HG02610 (cell line): ENCODE measurements around the gene PSMC1.
"Not testable (repeated sequence)": the region's sequence is repeated elsewhere in the genome, so short reads cannot be mapped to it uniquely, and the experiment has no call there.

Experiments used
- ATAC-seq: cut with Tn5 transposase; IDR thresholded peaks from one replicate; pipeline ENCODE4 v1.9.1; 2021; ENCODE audit warnings: mild to moderate bottlenecking, moderate library complexity; ENCODE audit not compliant: unreplicated experiment

The PSMC1 gene

DNA sequence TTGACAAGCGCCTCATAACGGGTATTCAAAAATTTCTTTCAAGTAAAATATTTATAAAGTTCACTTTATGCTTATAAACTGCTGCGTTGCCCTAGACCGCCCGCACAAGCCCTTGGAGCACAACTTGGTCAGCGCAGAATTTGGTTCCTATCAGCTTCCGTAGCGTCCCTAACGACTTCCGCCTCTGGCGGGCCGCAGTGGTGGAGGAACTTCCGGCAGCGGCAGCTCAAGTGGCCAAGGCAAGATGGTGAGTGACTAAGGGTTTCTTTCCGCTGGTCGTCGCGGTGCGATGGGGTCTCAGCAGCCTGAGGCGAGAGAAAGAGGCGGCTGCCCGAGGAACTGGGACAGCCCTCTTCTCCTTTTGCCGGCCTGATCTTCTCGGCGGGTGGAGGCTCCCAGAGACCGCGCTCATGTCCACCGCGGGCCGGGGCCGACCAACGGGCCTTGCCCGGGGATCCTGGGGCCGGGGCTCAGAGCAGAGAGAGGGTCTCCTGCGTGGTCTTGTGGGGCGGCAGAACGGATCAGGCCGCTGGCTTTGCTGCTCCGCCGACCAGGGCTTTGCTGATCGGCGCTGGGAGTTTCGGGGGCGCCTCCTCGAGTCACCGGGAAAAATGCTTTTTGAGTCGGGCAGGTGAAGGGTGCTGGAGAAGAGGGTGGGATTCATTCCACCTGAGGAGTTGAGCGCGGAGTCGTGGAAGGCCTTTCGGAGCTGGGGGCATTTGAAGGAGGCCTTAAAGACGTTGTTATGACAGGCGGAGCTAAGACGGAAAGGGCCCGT lies at the start of gene PSMC1:
Gene PSMC1, plus strand, starts transcription at position 200 of the 778 bp plus-strand sequence. Its CDS starts 45 bp downstream, at position 245.
- peak; percentile 94 for ATAC-seq

DNA sequence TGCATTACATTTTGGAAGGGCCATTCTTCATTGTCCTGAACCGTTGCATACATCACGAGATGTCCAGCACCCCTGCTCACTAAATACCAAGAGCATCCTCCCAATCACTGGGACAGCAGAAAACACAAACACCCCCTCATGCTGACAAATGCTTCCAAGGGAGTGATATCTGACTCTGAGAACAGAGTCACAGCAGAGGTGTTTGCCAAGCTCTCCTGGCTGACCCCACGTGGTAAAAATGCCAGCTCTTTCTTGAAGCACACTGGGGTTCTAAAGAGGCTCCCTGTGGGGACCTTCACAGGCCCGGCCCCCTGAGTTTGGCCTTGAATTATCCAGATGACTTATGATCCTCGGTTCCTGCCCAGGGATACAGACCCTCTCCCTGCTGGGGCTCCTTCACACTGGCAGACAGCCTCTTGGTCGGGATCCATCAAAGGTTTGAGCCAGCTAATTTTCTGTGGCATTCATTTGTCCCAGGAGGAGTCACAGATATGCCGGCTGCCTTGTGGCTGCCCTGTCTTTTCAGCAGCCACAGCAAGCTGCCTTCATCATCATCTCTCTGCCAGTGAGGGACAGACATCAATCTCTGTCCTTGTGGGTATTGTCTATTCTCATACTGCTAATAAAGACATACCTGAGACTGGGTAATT lies 43.1 kb upstream of the PSMC1 start:
- no peak for ATAC-seq

DNA sequence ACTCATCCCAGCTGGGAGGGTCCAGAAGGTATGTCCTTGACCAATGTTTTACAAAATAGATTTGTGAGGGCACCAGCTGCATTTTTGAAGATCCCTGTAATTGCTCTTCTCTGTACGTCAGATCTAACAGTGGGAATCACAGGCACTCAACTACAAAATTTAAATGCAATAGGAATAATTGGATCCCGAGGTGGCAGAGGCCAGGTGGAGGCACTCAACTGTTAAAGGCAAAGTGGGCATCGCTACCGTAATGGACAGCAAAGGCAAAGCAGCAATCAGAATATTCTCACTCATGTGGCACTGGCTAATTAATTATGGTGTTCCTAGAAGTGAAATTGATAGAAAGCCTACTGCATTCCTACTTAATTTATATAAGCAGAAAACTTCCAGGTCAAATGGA lies 27.9 kb upstream of the PSMC1 start:
- no peak for ATAC-seq

DNA sequence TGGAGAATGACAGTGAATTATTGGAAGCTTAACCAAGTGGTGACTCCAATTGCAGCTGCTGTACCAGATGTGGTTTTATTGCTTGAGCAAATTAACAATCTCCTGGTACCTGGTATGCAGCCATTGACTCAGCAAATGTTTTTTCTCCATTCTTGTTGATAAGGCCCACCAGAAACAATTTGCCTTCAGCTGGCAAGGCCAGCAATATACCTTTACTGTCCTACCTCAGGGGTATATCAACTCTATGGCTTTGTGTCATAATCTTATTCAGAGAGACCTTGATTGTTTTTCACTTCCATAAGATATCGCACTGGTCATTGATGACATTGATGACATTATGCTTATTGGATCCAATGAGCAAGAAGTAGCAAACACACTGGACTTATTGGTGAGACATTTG lies 26.4 kb upstream of the PSMC1 start:
- ATAC-seq, result not testable (repeated sequence)

DNA sequence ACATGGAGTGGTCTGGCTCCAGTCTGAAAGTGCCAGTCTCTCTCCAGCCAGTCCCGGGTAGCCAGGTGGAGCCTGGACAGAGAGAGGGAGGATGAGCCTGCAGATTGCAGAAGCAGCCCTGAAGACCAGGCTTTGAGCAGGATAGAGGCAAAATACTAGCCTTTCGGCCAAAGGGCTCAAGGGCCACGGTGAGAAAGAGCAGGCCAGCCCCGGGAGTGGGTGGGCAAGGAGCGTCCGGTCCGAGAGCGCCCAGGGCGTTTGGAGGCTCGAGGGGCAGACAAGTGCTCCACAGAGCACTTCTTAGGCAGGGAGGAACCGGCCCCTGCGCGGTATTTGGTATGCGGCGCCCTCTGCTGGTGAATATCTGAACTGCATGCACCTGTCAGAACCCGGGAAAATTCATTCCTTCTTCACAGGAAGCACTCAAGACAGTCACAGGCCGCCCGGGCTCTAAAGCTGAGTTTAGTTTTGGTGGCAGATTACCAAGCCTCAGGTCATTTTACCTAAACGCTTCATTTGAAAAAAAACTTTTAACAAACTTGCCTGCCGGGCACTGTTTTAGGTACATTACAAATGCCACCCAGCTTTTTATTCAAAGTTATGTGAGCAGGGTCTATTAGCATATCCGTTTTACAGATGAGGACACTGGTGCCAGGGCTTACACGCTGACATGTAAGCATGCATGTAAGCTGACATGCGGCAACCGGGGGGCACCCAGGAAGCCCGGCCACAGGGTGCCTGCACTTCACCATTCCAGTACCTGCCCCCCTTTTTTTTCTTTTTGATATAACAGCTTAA lies 21.0 kb upstream of the PSMC1 start:
- no peak for ATAC-seq

DNA sequence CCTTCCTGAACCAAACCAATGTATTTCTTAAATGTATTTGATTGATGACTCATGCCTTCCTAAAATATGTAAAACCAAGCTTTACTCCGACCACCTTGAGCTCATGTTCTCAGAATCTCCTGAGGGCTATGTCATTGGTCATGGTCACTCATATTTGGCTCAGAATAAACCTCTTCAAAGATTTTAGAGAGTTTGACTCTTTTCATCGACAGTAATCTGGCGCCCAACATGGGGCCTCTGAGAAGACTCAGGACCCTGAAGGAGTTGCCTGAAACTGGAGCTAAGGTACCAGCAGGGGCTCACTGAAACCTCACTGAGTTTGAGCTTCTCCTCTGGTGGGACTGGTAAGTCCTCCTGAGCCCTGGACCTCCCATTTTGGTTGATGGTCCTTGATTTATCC lies 17.2 kb upstream of the PSMC1 start:
- ATAC-seq, result no peak

DNA sequence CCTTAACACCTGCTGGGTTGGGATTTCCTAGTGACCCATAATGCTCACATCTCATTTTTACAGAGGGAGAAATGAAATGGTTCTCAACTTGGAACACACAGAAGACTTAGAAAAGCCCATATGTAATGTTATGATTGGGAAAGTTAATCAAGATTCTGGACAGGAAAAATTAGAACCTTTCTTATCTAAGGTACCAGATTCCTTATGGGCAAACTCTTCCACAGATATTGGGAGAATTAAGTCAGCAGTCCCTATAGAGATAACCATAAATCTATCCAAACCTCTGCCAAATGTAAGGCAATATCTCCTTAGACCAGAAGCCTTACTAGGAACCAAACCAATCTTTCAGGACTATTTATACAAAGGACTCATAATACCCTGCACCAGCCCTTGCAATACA lies 13.9 kb upstream of the PSMC1 start:
- ATAC-seq, result no peak

DNA sequence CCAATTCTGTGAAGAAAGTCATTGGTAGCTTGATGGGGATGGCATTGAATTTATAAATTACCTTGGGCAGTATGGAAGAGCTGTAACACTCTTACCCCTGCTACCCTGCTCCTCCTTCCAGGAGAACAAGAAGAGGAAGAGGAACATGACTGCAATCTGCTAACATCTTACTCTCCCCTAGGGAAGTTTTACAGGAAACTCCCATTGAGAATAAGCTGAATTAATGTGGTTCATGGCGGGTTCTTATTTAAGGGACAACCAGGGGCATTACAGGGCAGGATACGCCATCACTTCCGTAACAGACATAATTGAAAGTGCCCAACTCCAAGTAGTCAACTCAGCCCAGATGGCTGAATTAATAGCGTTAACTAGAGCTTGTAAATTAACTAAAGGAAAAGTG lies 9.4 kb upstream of the PSMC1 start:
- ATAC-seq, result no peak

DNA sequence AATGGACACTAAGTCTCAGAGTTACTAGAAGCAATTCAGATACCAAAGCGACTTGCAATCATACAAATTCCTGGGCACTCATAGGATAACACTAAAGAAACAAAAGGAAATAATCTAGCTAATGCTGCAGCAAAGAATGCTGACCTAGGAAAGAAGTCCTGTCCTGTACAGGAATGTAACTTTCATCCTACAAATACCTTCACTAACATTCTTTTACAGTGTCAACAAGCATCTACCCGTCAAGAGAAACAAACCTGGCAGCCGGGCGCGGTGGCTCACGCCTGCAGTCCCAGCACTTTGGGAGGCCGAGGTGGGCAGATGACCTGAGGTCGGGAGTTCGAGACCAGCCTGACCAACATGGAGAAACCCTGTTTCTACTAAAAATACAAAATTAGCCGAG lies 8.9 kb upstream of the PSMC1 start:
- ATAC-seq, result not testable (repeated sequence)

DNA sequence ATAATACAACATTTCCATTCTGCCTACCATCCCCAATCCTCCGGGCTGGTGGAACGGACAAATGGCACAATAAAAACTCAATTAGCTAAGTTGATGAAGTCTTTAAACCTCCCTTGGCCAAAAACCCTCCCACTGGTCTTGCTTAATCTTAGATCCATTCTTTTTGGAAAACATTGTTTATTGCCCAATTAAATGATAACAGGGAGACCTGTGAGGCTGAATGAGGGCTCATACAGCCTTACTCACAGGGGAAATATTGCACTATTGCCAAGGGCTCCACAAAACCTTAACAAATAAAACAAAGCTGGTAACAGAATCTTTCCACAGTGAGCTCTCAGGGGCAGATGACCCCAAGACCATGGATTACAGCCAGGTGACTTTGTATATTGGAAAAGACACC lies 7.8 kb upstream of the PSMC1 start:
- ATAC-seq, result no peak

DNA sequence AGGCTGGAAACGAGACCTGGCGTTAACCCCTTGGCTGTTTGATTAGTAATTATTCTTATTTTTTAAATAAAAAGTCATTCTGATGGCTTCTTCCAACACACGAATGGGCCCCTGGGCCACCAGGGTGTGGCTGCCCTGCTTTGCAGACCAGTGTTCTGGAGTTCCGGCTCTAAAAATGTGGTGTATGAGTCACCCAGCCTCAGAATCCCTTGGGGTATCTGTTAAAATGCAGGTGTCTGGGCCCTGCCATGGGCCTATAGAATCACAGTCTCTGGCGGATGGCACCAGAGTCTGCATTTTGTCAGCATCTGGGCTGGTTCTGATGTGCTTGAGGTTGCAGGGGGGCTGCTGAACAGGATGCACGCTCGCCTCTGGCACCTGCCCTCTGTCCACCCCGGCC lies 2.5 kb upstream of the PSMC1 start:
- ATAC-seq, result no peak

DNA sequence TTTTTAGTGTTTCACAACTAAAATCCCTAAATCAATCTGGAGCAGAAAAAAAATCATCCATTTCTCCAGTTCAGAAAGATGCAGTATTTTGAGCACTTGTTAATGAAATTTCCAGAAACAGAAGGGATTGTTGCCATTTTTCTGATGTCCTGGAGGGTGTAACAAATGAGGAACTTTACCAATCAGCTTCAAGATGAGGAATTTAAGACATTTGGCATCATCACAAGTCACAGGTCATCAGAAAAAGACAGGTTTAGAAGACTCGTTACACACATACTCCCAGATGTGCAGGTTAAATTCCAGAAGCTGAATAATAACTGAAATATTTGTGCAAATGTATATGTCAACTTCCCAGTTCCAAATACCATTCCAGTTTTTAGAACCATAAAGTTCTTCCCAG lies 482 bp upstream of the PSMC1 start:
- ATAC-seq, result no peak

DNA sequence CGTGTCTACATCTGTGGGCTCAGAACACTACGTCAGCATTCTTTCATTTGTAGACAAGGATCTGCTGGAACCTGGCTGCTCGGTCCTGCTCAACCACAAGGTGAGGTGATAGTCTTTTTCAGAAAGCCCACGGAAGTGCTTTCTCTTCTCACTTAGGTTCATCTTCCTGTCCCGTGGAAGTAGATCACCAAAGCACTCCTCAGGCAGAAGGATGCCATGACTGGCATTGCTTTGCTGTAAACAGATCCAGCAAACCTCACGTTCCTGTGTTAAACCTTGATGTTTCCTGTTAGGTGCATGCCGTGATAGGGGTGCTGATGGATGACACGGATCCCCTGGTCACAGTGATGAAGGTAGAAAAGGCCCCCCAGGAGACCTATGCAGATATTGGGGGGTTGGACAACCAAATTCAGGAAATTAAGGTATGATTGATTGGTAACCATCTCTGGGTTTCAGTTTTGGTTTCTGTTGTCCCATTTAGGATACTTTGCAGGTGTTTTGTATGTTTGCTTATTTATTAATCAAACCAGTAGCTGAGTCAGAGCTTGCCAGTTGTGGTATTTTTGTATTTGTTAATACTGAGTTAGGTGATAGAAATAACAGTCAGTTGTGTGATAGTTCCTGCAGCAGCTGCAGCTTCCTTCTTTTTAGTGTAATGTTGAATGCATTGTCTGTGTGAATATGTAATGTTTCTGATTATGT lies 7.5 kb downstream of the PSMC1 start:
- ATAC-seq, result peak; percentile 77

DNA sequence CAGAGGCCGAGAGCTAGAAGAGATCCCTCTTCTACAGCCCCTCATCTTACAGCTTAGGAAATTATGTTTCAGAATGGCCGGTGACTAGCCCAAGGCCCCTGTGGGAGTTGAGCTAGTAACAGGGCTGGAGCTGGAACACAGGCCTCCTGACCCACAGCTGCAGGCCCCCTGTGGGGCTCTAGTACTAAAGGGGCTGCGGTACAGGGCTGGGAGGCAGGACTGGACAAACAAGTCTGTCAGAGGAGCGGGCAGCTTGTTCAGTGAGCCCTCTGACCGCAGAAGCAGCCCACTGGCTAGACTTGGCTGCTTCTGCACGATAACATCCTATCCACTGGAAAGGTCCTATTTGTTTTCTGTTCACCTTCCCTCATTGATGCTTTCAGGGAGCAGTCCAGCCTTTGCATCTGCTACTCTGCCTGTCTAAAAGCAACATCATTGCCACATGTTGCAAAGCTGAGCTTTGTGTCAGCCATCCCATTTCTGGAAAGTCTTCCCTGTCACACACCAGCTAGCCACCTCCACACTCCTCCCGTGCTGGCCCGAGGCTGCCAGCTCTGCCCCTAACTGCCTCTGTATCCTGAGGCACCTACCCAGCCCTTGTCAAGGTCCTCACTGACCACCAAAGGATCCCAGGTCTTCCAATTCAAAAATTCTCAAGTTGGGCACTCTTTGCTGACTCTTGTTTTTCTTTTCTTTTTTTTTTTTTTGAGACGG lies 10.2 kb downstream of the PSMC1 start:
- no peak for ATAC-seq

DNA sequence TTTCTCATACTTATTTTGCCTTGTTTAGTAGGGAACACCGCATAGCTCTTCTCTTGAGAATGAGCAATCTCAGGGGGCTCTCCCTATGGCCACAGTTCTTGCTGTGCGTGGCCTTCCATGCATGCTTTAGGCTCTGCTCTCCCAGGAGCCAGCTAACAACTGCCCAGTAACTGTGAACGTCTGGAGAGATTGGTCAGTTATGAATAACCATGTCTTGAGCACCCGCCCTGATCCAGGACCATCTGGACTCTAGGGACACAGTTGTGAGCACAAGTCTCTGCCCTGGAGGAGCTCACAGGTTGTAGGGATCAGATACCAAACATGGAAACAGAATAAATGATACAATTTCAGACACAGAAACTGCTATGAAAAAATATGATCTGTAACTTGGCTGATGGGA lies 12.1 kb downstream of the PSMC1 start:
- ATAC-seq, result no peak

DNA sequence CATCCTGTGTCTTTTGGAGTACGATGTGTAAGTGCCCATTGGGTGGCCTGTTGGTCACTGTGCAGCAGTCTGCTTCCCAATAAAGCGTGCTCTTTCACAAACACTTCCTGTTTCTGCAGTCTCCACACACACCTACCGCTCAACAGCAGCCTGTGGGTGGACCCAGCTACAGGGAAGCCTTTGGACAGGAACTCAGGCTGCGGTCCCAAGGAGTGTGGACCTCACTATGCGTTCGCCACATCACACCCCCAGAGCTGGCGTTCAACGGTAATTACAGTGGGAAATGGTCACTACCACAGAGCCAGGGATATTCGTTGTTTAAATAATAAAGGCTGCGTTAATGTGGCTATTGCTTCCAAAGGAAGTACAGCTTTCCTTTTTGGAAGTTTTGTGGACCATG lies 16.2 kb downstream of the PSMC1 start:
- no peak for ATAC-seq

DNA sequence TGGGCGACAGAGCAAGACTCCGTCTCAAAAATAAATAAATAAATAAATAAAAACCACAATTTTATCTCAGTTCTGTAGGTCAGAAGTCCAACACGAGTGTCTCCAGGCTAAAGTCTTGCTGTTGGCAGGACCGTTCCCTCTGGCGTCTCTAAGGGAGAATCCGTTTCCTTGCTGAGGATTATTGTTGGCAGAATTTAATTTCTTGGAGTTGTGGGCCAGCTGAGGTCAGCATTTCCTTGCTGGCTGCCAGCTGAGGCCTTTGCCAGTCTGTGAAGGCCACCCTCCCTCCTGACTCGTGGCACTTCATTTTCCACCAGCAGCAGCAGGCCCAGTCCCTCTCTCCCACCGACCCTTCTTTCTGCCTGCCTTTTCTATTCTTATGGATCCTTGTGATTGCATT lies 17.2 kb downstream of the PSMC1 start:
- no peak for ATAC-seq

DNA sequence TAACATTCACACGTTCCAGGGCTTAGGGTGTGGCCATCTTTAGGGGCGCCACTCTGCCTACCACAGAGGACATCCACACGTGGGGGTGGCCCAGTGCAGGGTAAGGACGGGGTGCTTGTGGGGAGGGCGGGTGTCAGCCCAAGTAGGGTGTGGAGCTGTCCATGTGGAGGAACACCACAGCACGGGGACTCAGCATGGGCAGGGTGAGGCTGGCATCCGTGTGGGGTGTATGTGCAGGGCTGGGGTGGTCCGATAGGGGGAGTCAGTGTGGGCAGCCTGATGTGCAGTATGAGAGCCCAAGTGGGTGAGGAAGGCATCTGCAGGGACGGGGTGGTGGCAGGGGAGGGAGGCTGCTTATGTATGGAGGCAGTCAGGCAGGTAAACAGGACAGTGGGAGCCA lies 17.7 kb downstream of the PSMC1 start:
- no peak for ATAC-seq

DNA sequence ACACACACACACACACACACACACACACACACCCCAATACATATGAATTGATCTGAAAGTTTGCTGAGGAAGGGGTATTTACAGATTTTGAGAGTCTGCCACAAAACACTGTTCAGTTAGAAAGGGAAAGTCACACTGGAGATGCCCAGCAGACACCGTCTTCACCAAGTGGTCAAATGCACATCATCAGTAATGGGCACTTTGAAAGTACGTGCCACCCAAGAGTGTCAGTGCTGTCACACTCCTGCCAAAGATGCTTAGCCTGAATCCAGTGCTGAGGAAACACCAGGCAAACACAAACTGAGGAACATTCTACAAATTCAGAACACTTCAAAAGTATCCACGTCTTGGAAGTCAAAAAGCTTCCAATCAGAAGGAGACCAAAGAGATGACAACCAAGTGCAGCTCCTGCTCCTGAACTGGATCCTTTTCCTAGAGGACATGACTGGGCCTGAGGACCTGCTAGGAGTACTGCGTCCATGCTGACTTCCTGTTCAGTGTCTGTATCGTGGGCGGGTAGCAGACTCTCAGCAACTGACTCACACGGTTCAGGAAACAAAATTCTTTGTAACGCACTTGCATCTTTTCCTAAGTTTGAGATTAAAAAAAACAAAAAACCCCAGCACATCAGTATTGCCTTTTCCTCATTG lies 18.6 kb downstream of the PSMC1 start:
- no peak for ATAC-seq

DNA sequence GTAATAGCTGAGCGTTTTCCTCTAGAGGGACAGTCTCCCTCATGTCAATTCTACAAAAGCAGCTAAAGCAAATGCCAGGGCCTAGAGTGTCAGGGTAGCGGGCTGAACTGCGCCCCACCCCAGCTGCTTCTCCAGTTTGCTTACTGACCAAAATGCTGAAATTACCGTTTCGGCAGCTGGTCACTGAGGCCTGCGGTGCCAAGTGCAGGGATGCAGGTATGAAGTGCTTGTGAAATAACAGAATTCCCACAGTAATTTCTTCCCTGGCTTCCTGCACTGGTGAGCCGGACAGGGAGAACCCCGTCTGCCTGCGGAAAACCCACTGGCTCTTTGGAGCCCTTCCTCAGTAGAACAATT lies 19.1 kb downstream of the PSMC1 start:
- no peak for ATAC-seq
